Activated T-helper 17 cell treated with anti-CD3 and anti-CD28 coated beads, Interleukin-2, amount 50 U/mL, for 72 hours (primary cell): ENCODE measurements around the gene EMSY. TPM values are rescaled to one million over a fixed set of nuclear protein-coding genes. Genes with fewer than 3 reads are reported as not detected.

ENCODE experiments used
- ATAC-seq: fragments of 150-1000 bp; cut with Tn5 transposase; replicated peaks from 2 replicates; pipeline ENCODE4 v1.10.0; 2021; ENCODE audit warnings: mild to moderate bottlenecking, moderate library complexity
- H3K27ac Mint-ChIP-seq: one replicate; pipeline ENCODE4 v1.8.0; 2022; ENCODE audit warnings: mixed read lengths
- H3K27me3 Mint-ChIP-seq: one replicate; pipeline ENCODE4 v1.8.0; 2022; ENCODE audit warnings: mixed read lengths
- H3K36me3 Mint-ChIP-seq: one replicate; pipeline ENCODE4 v1.8.0; 2022; ENCODE audit warnings: low read depth, mild to moderate bottlenecking, mixed read lengths
- H3K4me1 Mint-ChIP-seq: one replicate; pipeline ENCODE4 v1.8.0; 2022; ENCODE audit warnings: mixed read lengths
- H3K4me3 Mint-ChIP-seq: one replicate; pipeline ENCODE4 v1.8.0; 2022; ENCODE audit warnings: mild to moderate bottlenecking, mixed read lengths
- H3K9me3 Mint-ChIP-seq: one replicate; pipeline ENCODE4 v1.8.0; 2022; ENCODE audit warnings: mixed read lengths
- total RNA-seq, 2 donors: library from RNA; stranded (reverse); gene quantifications; one replicate each; pipeline ENCODE4 v1.2.3, GENCODE V29; 2022

Gene EMSY
- total RNA-seq, 2 donors from 2014 or later = 30.3 to 52.1 TPM

GRCh38 chr11:76436020-76436419 lies 8.8 kb upstream of the EMSY start:
- Mint-ChIP-seq H3K4me3 (no peak overlapping the region), H3K4me1 (peaks cover 4% of the 10 kb centered on the region), H3K27ac (peak overlapping the region; percentile 48), H3K36me3 (peaks cover 2% of the 10 kb centered on the region), H3K27me3 (no peaks in the 10 kb centered on the region), H3K9me3 (no peaks in the 10 kb centered on the region)
- ATAC-seq = peak; percentile 93

GRCh38 chr11:76443268-76443980 lies 1.4 kb upstream of the EMSY start:
- peak; percentile 10 for ATAC-seq
- Mint-ChIP-seq H3K36me3 (peaks cover 70% of the 10 kb centered on the region), H3K27ac (peak overlapping the region; percentile 100), H3K4me1 (peaks cover 14% of the 10 kb centered on the region), H3K9me3 (no peaks in the 10 kb centered on the region), H3K27me3 (no peaks in the 10 kb centered on the region), H3K4me3 (peak overlapping the region; percentile 98)

- Mint-ChIP-seq H3K36me3 (peaks cover 76% of the 10 kb centered on the region), H3K9me3 (no peaks in the 10 kb centered on the region), H3K4me1 (peaks cover 14% of the 10 kb centered on the region), H3K27me3 (no peaks in the 10 kb centered on the region), H3K27ac (peak overlapping the region; percentile 100), H3K4me3 (peak overlapping the region; percentile 98)
- no peak for ATAC-seq
Measured at GRCh38 chr11:76444065-76444383, 794 bp upstream of the EMSY start.

GRCh38 chr11:76445121-76446084 lies 585 bp downstream of the EMSY start:
- Mint-ChIP-seq H3K36me3 (peaks cover 90% of the 10 kb centered on the region), H3K9me3 (no peaks in the 10 kb centered on the region), H3K4me1 (peaks cover 19% of the 10 kb centered on the region), H3K4me3 (peak overlapping the region; percentile 98), H3K27ac (peak overlapping the region; percentile 100), H3K27me3 (no peaks in the 10 kb centered on the region)
- ATAC-seq = peak; percentile 58

- H3K4me1 Mint-ChIP-seq = peaks cover 14% of the 10 kb centered on the region
- no peaks in the 10 kb centered on the region for H3K27me3 Mint-ChIP-seq
- no peaks in the 10 kb centered on the region for H3K9me3 Mint-ChIP-seq
- ATAC-seq = no peak
- H3K27ac Mint-ChIP-seq = no peak overlapping the region
- peaks cover 96% of the 10 kb centered on the region for H3K36me3 Mint-ChIP-seq
- H3K4me3 Mint-ChIP-seq = no peak overlapping the region
Measured at GRCh38 chr11:76448506-76448905, 3.7 kb downstream of the EMSY start.

GRCh38 chr11:76453248-76453647 lies 8.4 kb downstream of the EMSY start:
- H3K36me3 Mint-ChIP-seq = peaks cover 95% of the 10 kb centered on the region
- no peaks in the 10 kb centered on the region for H3K9me3 Mint-ChIP-seq
- peaks cover 4% of the 10 kb centered on the region for H3K4me1 Mint-ChIP-seq
- H3K27ac Mint-ChIP-seq = no peak overlapping the region
- H3K4me3 Mint-ChIP-seq = no peak overlapping the region
- no peaks in the 10 kb centered on the region for H3K27me3 Mint-ChIP-seq
- ATAC-seq = no peak

- peaks cover 5% of the 10 kb centered on the region for H3K4me1 Mint-ChIP-seq
- H3K36me3 Mint-ChIP-seq = peaks cover 96% of the 10 kb centered on the region
- H3K9me3 Mint-ChIP-seq = no peaks in the 10 kb centered on the region
- H3K27ac Mint-ChIP-seq = no peak overlapping the region
- H3K27me3 Mint-ChIP-seq = no peaks in the 10 kb centered on the region
- no peak for ATAC-seq
- H3K4me3 Mint-ChIP-seq = no peak overlapping the region
Measured at GRCh38 chr11:76455331-76455730, 10.5 kb downstream of the EMSY start.

- ATAC-seq = no peak
- Mint-ChIP-seq H3K27me3 (no peaks in the 10 kb centered on the region), H3K36me3 (peaks cover 96% of the 10 kb centered on the region), H3K4me1 (peaks cover 5% of the 10 kb centered on the region), H3K9me3 (no peaks in the 10 kb centered on the region), H3K27ac (no peak overlapping the region), H3K4me3 (no peak overlapping the region)
Measured at GRCh38 chr11:76455931-76456330, 11.1 kb downstream of the EMSY start.

- no peak for ATAC-seq
- no peaks in the 10 kb centered on the region for H3K9me3 Mint-ChIP-seq
- H3K36me3 Mint-ChIP-seq = peaks cover 96% of the 10 kb centered on the region
- no peaks in the 10 kb centered on the region for H3K27me3 Mint-ChIP-seq
- H3K4me3 Mint-ChIP-seq = no peak overlapping the region
- peaks cover 5% of the 10 kb centered on the region for H3K4me1 Mint-ChIP-seq
- no peak overlapping the region for H3K27ac Mint-ChIP-seq
Measured at GRCh38 chr11:76456571-76456970, 11.8 kb downstream of the EMSY start.

GRCh38 chr11:76459299-76459698 lies 14.5 kb downstream of the EMSY start:
- Mint-ChIP-seq H3K27ac (no peak overlapping the region), H3K4me3 (no peak overlapping the region), H3K4me1 (peaks cover 5% of the 10 kb centered on the region), H3K36me3 (peaks cover 91% of the 10 kb centered on the region), H3K9me3 (no peaks in the 10 kb centered on the region), H3K27me3 (no peaks in the 10 kb centered on the region)
- ATAC-seq = no peak

GRCh38 chr11:76459846-76460245 lies 15.0 kb downstream of the EMSY start:
- H3K27ac Mint-ChIP-seq = no peak overlapping the region
- no peaks in the 10 kb centered on the region for H3K27me3 Mint-ChIP-seq
- no peak for ATAC-seq
- H3K4me3 Mint-ChIP-seq = no peak overlapping the region
- H3K9me3 Mint-ChIP-seq = no peaks in the 10 kb centered on the region
- H3K36me3 Mint-ChIP-seq = peaks cover 91% of the 10 kb centered on the region
- peaks cover 5% of the 10 kb centered on the region for H3K4me1 Mint-ChIP-seq

- Mint-ChIP-seq H3K4me1 (peaks cover 5% of the 10 kb centered on the region), H3K27ac (no peak overlapping the region), H3K36me3 (peaks cover 91% of the 10 kb centered on the region), H3K9me3 (no peaks in the 10 kb centered on the region), H3K4me3 (no peak overlapping the region), H3K27me3 (no peaks in the 10 kb centered on the region)
- no peak for ATAC-seq
Measured at GRCh38 chr11:76462317-76462716, 17.5 kb downstream of the EMSY start.

- Mint-ChIP-seq H3K9me3 (no peaks in the 10 kb centered on the region), H3K27me3 (no peaks in the 10 kb centered on the region), H3K4me3 (no peak overlapping the region), H3K27ac (no peak overlapping the region), H3K4me1 (no peaks in the 10 kb centered on the region), H3K36me3 (peaks cover 91% of the 10 kb centered on the region)
- no peak for ATAC-seq
Measured at GRCh38 chr11:76465701-76466100, 20.9 kb downstream of the EMSY start.

GRCh38 chr11:76466666-76467065 lies 21.8 kb downstream of the EMSY start:
- ATAC-seq = no peak
- Mint-ChIP-seq H3K36me3 (peaks cover 92% of the 10 kb centered on the region), H3K27ac (no peak overlapping the region), H3K4me3 (no peak overlapping the region), H3K9me3 (no peaks in the 10 kb centered on the region), H3K4me1 (no peaks in the 10 kb centered on the region), H3K27me3 (no peaks in the 10 kb centered on the region)

- H3K27ac Mint-ChIP-seq = no peak overlapping the region
- H3K9me3 Mint-ChIP-seq = no peaks in the 10 kb centered on the region
- ATAC-seq = no peak
- H3K4me1 Mint-ChIP-seq = no peaks in the 10 kb centered on the region
- H3K36me3 Mint-ChIP-seq = peaks cover 97% of the 10 kb centered on the region
- H3K4me3 Mint-ChIP-seq = no peak overlapping the region
- H3K27me3 Mint-ChIP-seq = no peaks in the 10 kb centered on the region
Measured at GRCh38 chr11:76469141-76469540, 24.3 kb downstream of the EMSY start.
